Stimulated activated naive CD8-positive, alpha-beta T cell treated with anti-CD3 and anti-CD28 coated beads, Interleukin-15, Interleukin-2, amounts not matched to agents 100 ng/mL and 50 ng/mL, for 24 hours (primary cell): ENCODE results near the gene FNDC3B.
A peak's percentile ranks its signal among the peaks of the same experiment; 100 is the strongest.
"Not testable (repeated sequence)": the region's sequence is repeated elsewhere in the genome, so short reads cannot be mapped to it uniquely, and the experiment has no call there.

Experiments
- H3K27ac Mint-ChIP-seq: one replicate; pipeline ENCODE4 v1.8.0; 2021; ENCODE audit warnings: mild to moderate bottlenecking, mixed read lengths
- H3K27me3 Mint-ChIP-seq: one replicate; pipeline ENCODE4 v1.8.0; 2021; ENCODE audit warnings: mixed read lengths
- H3K36me3 Mint-ChIP-seq: one replicate; pipeline ENCODE4 v1.8.0; 2021; ENCODE audit warnings: low read depth, mixed read lengths
- H3K4me1 Mint-ChIP-seq: one replicate; pipeline ENCODE4 v1.8.0; 2021; ENCODE audit warnings: low read depth, mixed read lengths
- H3K4me3 Mint-ChIP-seq: one replicate; pipeline ENCODE4 v1.8.0; 2021; ENCODE audit warnings: mild to moderate bottlenecking, mixed read lengths
- H3K9me3 Mint-ChIP-seq: one replicate; pipeline ENCODE4 v1.8.0; 2021; ENCODE audit warnings: mixed read lengths

Gene FNDC3B

DNA sequence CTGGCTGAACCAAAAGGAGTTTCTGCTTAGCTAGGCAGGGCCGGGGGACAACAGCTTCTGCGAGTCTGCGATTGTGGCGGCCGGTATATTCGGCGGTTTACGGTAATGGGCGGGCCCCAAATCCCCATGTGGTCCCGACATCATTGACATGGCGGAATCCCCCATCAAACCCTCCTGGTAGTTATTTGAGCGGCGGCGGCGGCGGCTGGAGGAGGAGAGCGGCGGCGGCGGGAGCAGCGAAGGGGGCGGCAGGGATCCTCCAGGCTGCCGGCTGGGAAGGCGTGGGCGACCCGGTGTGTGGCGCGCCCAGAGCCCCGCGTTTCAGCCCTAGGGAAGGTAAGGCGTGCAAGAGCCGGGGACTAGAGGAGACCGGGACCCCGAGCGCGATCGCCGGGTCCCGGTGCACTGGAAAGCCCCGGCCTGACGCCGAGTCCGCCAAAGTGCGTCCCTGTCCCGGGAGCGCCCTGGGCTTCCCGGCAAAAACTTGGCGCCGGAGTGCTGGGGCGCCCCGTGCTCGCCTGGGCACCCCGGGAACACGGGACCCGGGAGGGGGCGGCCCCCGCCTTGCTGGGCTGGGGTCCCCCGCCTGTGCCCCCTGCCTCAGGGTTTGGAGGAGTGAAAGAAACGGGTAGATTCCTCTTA, at the start of gene FNDC3B:
TSS of gene FNDC3B (plus strand) at position 143 of the 642 bp plus-strand sequence. CDS start 72,902 bp downstream, outside the sequence.
- Mint-ChIP-seq H3K27ac (peak within 1 kb of the TSS; percentile 94), H3K4me3 (peak within 1 kb of the TSS; percentile 89), H3K36me3 (no peaks in the 10 kb centered on the region), H3K27me3 (peaks cover 5% of the 10 kb centered on the region), H3K4me1 (peaks cover 36% of the 10 kb centered on the region), H3K9me3 (no peaks in the 10 kb centered on the region)

DNA sequence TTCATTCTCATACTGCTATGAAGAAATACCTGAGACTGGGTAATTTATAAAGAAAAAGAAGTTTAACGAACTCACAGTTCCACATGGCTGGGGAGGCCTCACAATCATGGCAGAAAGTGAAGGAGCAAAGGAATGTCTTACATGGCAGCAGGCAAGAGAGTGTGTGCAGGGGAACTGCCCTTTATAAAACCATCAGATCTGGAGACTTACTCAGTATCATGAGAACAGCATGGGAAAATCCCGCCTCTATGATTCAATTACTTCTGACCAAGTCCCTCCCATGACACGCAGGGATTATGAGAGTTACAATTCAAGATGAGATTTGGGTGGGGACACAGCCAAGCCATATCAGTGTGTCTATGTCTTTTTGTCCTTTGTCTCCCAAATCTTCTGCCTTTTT, 49.1 kb upstream of the FNDC3B start:
- not testable (repeated sequence) for H3K36me3 Mint-ChIP-seq, H3K27ac Mint-ChIP-seq, H3K9me3 Mint-ChIP-seq, H3K27me3 Mint-ChIP-seq, H3K4me3 Mint-ChIP-seq, H3K4me1 Mint-ChIP-seq

DNA sequence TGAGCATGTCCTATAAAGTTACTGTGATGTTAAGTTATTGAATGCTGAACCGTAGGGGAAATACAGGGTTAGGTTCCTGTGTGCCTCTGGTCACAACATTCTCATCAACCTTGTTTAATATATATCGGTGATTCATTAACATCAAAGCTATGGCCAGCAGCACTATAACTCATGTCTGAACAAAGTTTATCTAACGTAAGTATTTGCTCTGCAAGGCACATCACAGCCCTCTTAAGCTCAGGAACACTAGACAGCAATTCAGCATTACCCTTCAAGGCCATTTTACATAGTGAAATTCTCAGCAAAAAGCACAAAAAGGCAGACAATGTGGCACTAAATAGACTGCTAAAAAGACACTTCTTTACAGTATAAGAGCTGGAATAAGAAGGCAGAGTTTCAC, 48.2 kb upstream of the FNDC3B start:
- H3K27me3 Mint-ChIP-seq = no peaks in the 10 kb centered on the region
- peaks cover 4% of the 10 kb centered on the region for H3K4me1 Mint-ChIP-seq
- no peaks in the 10 kb centered on the region for H3K36me3 Mint-ChIP-seq
- H3K27ac Mint-ChIP-seq = no peak overlapping the region
- peaks cover 3% of the 10 kb centered on the region for H3K9me3 Mint-ChIP-seq
- no peak overlapping the region for H3K4me3 Mint-ChIP-seq

DNA sequence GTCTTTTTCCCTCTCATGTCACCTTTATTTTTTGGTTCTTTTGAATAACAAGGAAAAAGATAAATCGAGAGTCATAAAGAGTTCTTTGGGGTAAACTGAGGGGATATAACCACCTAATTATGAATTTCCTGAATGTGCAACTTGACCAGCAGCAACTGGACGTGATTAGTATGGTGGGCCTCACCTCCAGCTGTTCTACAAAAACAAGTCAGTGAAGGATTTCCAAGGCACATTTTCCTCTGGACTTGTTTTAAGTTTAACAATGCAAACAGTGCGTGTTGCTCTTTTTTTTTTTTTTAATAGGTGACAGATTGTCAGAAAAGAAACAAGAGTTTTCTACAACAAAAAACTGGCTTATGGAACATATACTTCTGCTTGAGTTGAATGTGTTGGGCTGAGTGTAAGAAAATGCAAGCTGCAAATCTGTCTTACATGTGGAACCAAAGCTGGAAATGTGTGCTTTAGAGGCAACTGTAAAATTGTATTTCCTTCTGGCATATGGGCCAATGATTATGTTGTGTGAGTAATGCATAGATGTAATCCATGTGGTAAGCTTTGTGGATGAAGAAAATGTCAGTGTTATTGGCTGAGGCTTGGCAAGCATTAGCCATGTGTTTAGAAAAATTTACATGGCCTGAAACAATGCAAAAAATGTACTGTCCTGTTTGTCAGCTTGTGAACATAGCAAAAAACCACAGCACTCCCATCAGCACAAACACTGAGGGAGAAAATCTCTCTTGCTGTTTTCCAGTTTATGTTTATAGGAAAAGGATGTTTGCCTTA, 44.5 kb upstream of the FNDC3B start:
- H3K4me3 Mint-ChIP-seq = no peak overlapping the region
- peaks cover 11% of the 10 kb centered on the region for H3K9me3 Mint-ChIP-seq
- no peak overlapping the region for H3K27ac Mint-ChIP-seq
- no peaks in the 10 kb centered on the region for H3K4me1 Mint-ChIP-seq
- H3K27me3 Mint-ChIP-seq = no peaks in the 10 kb centered on the region
- H3K36me3 Mint-ChIP-seq = peaks cover 5% of the 10 kb centered on the region

DNA sequence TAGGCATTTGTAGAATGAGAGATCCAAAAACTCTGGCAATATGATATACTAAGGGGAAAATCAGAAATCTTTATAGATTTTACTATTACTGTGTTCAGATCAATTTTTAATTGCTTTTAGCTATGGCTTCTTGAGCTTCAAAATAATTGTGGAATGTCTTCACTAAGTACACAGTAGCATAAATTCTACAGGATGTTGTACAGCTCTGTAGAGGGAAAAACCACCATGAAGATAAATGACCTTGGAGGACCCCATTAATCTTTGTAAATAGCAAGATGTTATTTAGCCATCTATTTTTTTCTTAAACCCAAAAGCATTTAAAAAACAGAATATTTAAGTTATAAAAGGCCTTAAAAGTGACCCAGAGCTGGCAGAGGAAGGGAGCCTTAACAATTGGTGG, 43.9 kb upstream of the FNDC3B start:
- Mint-ChIP-seq H3K36me3 (peaks cover 5% of the 10 kb centered on the region), H3K4me1 (no peaks in the 10 kb centered on the region), H3K4me3 (no peak overlapping the region), H3K27me3 (no peaks in the 10 kb centered on the region), H3K9me3 (peaks cover 8% of the 10 kb centered on the region), H3K27ac (no peak overlapping the region)

DNA sequence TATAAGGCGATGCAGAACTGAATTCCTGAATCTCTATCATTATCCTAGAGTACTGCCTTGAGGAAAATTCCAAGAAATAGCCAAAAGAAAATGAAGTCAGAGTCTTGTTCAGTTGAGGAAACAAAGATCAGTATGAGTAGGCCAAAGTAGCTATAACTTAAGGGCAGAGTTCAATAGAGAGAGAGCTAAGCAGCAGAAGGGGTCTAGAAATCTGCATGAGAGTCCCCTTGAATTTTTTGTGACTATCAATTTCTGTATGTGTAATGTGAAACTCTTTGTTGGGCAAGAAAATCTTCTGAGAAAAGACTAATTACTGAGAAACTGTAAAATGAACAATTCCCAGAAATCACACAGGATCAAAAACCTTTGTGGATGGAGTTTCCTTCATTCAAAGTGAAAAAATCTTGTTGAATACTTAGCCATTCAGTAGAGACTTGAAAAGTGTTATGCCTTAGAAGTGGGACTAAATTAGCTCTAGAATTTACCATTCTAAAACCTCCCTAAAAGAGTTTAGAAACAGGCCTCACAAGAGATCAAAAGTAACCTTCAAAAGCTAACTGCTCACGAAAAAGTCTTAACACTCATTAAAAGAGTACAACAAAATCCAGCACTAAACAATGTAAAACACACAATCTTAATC, 43.1 kb upstream of the FNDC3B start:
- Mint-ChIP-seq H3K4me3 (no peak overlapping the region), H3K27ac (no peak overlapping the region), H3K36me3 (peaks cover 5% of the 10 kb centered on the region), H3K9me3 (peaks cover 8% of the 10 kb centered on the region), H3K27me3 (no peaks in the 10 kb centered on the region), H3K4me1 (no peaks in the 10 kb centered on the region)

DNA sequence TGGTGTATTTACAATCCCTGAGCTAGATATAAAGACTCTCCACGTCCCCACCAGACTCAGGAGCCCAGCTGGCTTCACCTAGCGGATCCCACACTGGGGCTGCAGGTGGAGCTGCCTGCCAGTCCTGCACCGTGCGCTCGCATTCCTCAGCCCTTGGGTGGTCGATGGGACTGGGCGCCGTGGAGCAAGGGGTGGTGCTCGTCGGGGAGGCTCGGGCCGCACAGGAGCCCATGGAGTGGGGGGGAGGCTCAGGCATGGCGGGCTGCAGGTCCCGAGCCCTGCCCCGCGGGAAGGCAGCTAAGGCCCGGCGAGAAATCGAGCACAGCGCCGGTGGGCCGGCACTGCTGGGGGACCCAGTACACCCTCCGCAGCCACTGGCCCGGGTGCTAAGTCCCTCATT, 40.6 kb upstream of the FNDC3B start:
- H3K27me3 Mint-ChIP-seq, H3K4me3 Mint-ChIP-seq, H3K9me3 Mint-ChIP-seq, H3K27ac Mint-ChIP-seq, H3K4me1 Mint-ChIP-seq, H3K36me3 Mint-ChIP-seq: not testable (repeated sequence)

DNA sequence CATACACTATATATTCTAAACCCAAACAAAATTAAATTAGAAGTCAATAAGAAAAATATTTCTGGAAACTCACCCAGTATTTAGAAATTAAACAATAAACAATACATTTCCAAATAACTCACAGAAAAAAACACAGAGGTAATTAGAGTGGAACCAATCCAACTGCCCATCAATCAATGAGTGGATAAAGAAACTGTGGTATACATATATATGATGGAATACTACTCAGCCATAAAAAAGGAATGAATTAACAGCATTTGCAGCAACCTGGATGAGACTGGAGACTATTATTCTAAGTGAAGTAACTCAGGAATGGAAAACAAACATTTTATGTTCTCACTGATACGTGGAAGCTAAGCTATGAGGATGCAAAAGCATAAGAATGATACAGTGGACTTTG, 37.8 kb upstream of the FNDC3B start:
- H3K4me3 Mint-ChIP-seq, H3K27ac Mint-ChIP-seq: not testable (repeated sequence)

DNA sequence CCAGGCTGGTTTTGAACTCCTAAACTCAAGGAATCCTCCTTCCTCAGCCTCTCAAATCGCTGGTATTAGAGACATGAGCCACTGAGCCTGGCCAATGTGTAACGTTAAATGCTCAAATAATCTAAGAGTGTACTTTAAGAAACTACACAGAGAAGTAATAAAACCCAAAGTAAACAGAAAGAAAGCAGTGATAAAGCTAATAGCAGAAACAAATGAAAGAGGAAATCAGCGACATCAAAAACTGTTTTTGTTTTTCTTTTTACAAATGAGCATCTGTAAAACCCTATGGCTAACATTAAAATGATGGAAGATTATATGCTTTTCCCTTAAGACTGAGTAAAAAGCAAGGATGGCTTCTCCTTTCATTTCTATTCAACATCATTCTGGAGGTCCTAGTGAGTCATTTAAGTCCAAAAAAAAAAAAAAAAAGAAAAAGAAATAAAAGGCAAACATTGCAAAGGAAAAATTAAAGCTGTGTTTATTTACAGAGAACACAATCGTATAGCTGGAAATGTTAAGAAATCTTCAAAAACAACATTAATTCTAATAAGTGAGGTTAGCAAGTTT, 36.8 kb upstream of the FNDC3B start:
- Mint-ChIP-seq H3K27ac (no peak overlapping the region), H3K4me3 (no peak overlapping the region), H3K9me3 (peaks cover 5% of the 10 kb centered on the region), H3K27me3 (peaks cover 3% of the 10 kb centered on the region), H3K4me1 (no peaks in the 10 kb centered on the region), H3K36me3 (peaks cover 5% of the 10 kb centered on the region)

More for the DNA sequence above, 37.8 kb upstream of the FNDC3B start:
- H3K4me1 Mint-ChIP-seq, H3K9me3 Mint-ChIP-seq, H3K27me3 Mint-ChIP-seq, H3K36me3 Mint-ChIP-seq: not testable (repeated sequence)

DNA sequence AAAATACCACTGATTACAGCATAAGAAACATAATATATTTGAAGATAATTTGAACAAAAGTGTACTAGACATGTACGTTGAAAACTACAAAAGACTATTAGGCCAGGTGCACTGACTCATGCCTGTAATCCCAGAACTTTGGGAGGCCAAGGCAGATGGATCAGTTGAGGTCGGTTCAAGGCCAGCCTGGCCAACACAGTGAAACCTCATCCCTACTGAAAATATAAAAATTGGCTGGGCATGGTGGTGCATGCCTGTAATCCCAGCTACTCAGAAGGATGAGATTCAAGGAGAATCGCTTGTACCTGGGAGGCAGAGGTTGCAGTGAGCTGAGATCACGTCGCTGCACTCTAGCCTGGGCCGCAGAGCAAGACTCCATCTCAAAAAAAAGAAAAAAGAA, 36.2 kb upstream of the FNDC3B start:
- H3K4me1 Mint-ChIP-seq = no peaks in the 10 kb centered on the region
- no peak overlapping the region for H3K27ac Mint-ChIP-seq
- peaks cover under 1% of the 10 kb centered on the region for H3K36me3 Mint-ChIP-seq
- peaks cover 3% of the 10 kb centered on the region for H3K27me3 Mint-ChIP-seq
- H3K9me3 Mint-ChIP-seq = no peaks in the 10 kb centered on the region
- no peak overlapping the region for H3K4me3 Mint-ChIP-seq

DNA sequence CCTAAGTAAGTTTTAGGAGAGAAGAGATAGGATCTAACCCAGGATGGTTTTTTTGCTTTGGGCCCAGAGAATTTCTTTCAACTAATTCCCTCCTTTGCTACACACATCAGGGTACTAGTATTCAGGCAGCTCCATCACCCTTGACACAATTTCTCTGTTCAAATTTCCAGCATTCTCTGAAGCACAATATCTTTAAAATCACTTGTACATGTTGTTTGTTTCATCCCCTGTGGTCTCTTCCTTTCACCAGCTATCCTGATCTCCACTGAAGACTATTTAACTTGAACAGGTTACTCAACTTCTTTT, 32.4 kb upstream of the FNDC3B start:
- H3K9me3 Mint-ChIP-seq = no peaks in the 10 kb centered on the region
- H3K27me3 Mint-ChIP-seq = peaks cover 3% of the 10 kb centered on the region
- no peaks in the 10 kb centered on the region for H3K36me3 Mint-ChIP-seq
- H3K4me3 Mint-ChIP-seq = no peak overlapping the region
- H3K4me1 Mint-ChIP-seq = no peaks in the 10 kb centered on the region
- H3K27ac Mint-ChIP-seq = no peak overlapping the region

DNA sequence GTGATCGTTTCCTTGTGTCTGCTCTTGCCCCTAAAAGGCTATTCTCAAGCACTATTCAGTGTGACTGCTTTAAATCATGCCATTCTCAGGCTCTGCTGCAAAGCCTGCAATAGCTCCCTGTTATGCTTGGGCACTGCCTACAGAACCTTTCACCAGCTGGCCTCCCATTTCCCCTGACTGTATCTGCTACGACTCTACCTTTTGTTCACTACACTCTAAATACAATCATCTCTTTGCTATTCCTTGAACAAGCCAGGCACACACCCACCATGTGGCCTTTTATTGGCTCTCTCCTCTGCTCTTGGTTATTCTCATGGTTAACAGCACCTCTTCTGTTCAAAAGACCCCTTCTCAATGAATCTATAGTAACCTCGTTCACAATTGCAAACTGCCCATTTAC, 29.6 kb upstream of the FNDC3B start:
- Mint-ChIP-seq H3K27me3 (peaks cover 3% of the 10 kb centered on the region), H3K36me3 (no peaks in the 10 kb centered on the region), H3K27ac (no peak overlapping the region), H3K4me1 (no peaks in the 10 kb centered on the region), H3K4me3 (no peak overlapping the region), H3K9me3 (no peaks in the 10 kb centered on the region)

DNA sequence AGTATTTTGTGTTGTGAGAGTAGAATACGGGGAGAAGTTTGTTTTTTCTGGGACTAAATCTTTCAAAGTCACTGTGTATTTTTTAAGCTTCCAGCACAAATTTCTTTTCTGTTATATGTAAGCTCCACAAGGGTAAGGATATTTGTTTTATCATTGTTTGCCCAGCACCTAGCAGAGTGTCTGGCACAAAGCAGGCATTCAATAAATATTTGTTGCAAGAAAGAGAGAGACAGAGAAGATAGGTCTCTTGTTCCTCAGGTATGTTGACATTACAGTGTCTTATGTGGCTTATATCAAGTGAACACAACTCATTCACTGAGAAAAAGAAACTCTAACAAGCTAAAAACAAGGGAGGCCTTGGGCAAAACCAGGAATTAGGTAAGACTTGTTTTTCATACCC, 26.6 kb upstream of the FNDC3B start:
- no peaks in the 10 kb centered on the region for H3K27me3 Mint-ChIP-seq
- H3K27ac Mint-ChIP-seq = no peak overlapping the region
- H3K4me1 Mint-ChIP-seq = no peaks in the 10 kb centered on the region
- no peaks in the 10 kb centered on the region for H3K36me3 Mint-ChIP-seq
- no peaks in the 10 kb centered on the region for H3K9me3 Mint-ChIP-seq
- H3K4me3 Mint-ChIP-seq = no peak overlapping the region

DNA sequence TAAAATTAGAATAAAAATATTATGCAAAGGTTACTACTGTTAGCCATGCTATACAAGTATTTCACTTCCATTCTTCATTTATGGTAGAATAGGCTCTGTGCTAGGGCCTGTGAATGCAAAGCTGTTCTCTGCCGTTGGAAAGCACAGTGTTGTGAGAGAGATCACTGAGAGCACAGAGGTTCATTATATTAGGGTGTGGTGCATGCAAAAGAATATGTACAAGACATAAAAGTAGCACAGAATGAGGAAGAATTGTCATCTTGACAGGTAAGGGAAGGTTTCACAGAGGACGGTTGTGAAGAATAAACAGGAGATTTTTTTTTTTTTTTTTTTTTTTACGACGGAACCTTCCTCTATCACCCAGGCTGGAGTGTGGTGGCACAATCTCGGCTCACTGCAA, 25.2 kb upstream of the FNDC3B start:
- Mint-ChIP-seq H3K4me1 (no peaks in the 10 kb centered on the region), H3K27me3 (no peaks in the 10 kb centered on the region), H3K27ac (no peak overlapping the region), H3K4me3 (no peak overlapping the region), H3K9me3 (no peaks in the 10 kb centered on the region), H3K36me3 (no peaks in the 10 kb centered on the region)

DNA sequence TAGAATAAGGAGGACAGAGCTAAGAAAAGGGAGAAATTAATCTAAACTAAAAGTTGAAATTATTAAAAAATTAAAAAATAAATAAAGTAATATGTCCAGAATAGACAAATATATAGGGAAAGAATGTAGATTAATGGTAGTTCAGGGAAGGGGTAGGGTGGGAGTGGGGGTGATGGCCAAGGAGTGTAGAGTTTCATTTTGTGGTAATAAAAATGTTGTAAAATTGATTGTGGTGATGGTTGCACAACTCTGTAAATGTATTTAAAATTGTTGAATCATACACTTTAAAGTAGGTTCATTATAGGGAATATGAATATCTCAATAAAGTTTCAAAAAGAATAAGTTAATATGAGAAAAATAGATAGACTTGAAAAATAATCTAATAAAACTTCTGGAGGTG, 21.0 kb upstream of the FNDC3B start:
- no peak overlapping the region for H3K4me3 Mint-ChIP-seq
- no peaks in the 10 kb centered on the region for H3K9me3 Mint-ChIP-seq
- H3K27ac Mint-ChIP-seq = no peak overlapping the region
- no peaks in the 10 kb centered on the region for H3K36me3 Mint-ChIP-seq
- H3K4me1 Mint-ChIP-seq = no peaks in the 10 kb centered on the region
- no peaks in the 10 kb centered on the region for H3K27me3 Mint-ChIP-seq
